Lower leg skin (tissue), 3 donors: ENCODE results near the gene TXNIP.

Source experiments
- CTCF ChIP-seq, 3 donors: fragments of 450-650 bp; IDR thresholded peaks; one replicate each; pipeline ENCODE4 v1.5.1; 2016; ENCODE audit warnings: antibody characterized with exemption in 3 of 3, mild to moderate bottlenecking in 3 of 3, moderate library complexity in 2 of 3
- POLR2A ChIP-seq, 2 donors: fragments of 450-650 bp; IDR thresholded peaks; one replicate each; pipeline ENCODE4 v1.6.1; 2016 to 2017; ENCODE audit warnings: antibody characterized with exemption in 2 of 2, mild to moderate bottlenecking in 1 of 2, moderate library complexity in 1 of 2

- TF ChIP-seq CTCF (IDR thresholded peaks at IDR 0.05) (no peak), POLR2A (IDR thresholded peaks at IDR 0.05) (no peak)
Observed at GRCh38 chr1:145967288-145967687, 29.1 kb downstream of the TXNIP start.
